ENCODE data around the gene SMC1A.
A peak's percentile ranks its signal among the peaks of the same experiment; 100 is the strongest.
"Not testable (repeated sequence)": the region's sequence is repeated elsewhere in the genome, so short reads cannot be mapped to it uniquely, and the experiment has no call there.

Gene SMC1A

DNA sequence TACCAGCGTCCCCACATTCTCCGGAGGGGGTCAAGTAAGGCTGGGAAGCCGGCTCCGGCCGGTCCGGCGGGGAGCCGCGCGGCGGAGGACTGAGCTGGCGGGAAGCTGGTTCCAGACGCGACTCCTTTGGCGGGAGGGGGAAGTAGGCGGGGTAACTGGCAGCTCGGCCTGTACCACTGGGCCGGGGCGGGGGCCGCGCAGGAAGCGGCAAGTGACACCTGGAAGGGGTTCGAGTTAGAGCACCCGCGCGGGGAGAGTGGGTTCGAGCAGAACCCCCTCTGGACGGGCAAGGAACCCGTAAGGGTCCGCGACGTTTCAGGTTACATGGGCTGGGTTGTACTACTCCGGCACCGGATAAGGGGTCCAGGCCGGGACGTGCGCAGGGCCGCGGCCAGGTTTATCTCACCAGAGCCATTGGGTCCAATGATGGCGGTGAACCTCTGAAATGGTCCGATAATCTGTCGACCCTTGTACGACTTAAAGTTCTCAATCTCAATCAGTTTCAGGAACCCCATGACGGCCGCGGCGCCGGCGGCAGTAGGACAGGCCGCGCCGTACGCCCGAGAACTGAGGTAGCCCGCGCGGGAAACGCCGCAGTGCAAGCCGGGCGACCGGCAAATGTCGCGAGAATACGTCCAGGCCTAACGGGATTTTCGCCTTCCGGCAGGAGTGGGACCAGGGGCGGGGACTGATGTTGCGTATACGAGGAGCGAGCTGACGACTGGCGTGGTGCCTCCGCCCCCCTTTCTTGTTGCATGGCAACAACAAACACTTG lies at the start of gene SMC1A:
SMC1A (minus strand) TSS at position 569 of the 775 bp plus-strand sequence; CDS start at position 515, 54 bp downstream.
- peak within 1 kb of the TSS; percentile 70 for H3K4me3 ChIP-seq (ENCODE audit: low read length)
- DNase-seq (ENCODE audit: low read depth) = peak; percentile 97
- no peak for TF ChIP-seq CTCF (IDR thresholded peaks at IDR 0.05; ENCODE audit: insufficient read depth, low read depth, low read length, missing control alignments)

- no peak for TF ChIP-seq CTCF (IDR thresholded peaks at IDR 0.05; ENCODE audit: insufficient read depth, low read depth, low read length, missing control alignments)
- no peak for DNase-seq (ENCODE audit: low read depth)
- no peak overlapping the region for H3K4me3 ChIP-seq (ENCODE audit: low read length)
These were observed 48.9 kb upstream of the SMC1A start for GRCh38 chrX:53471346-53471745.

DNA sequence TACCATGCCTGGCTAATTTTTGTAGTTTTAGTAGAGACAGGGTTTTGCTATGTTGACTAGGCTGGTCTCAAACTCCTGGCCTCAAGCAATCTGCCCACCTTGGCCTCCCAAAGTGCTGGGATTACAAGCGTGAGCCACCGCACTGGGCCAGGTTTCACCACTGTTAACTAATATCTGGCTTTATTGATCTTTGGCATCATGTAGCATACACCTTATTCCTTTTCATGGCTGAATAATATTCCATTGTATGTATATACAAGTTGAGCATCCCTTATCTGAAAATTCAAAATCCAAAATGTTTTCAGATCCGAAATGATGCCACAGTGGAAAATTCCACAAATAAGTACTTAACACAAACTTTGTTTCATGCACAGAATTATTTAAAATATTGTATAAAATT lies 46.2 kb upstream of the SMC1A start:
- not testable (repeated sequence) for H3K4me3 ChIP-seq (ENCODE audit: low read length); DNase-seq (ENCODE audit: low read depth)

GRCh38 chrX:53458082-53458481 lies 35.6 kb upstream of the SMC1A start:
- no peak overlapping the region for H3K4me3 ChIP-seq (ENCODE audit: low read length)
- DNase-seq (ENCODE audit: low read depth) = peak; percentile 6
- no peak for TF ChIP-seq CTCF (IDR thresholded peaks at IDR 0.05; ENCODE audit: insufficient read depth, low read depth, low read length, missing control alignments)

DNA sequence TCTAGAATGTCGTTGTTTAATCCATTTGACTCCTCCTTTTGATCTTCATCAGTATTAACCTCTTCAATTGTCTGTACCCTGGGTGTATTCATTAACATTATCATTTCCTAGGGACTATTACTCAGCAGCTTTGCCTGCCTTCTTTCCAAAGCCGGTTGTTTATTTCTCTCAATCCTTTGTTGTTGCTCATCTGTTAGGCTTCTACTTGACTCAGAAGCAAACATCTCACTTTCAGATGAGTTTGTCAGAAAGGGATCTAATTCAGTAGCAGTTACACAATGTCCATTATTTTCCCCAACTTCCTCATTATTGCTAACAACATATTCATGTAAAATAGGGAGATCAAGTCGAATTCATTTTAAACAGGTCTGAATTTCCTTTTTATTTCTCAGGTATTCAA lies 33.8 kb upstream of the SMC1A start:
- no peak for TF ChIP-seq CTCF (IDR thresholded peaks at IDR 0.05; ENCODE audit: insufficient read depth, low read depth, low read length, missing control alignments)
- H3K4me3 ChIP-seq (ENCODE audit: low read length) = no peak overlapping the region
- peak; percentile 78 for DNase-seq (ENCODE audit: low read depth)

DNA sequence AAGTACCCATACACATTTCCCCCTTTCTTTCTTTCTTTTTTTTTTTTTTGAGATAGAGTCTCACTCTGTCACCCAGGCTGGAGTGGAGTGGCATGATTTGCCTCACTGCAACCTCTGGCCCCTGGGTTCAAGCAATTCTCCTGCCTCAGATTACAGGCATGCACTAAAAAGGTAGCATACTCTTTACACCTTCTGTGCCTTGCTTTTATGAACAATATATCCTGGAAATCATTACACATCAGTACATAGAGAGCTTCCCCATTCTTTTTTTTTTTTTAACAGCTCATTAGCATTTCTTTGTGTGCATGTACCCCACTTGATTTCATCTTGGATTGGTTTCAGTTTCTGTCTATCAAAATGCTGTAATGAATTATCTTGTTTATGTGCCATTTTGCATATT lies 30.4 kb upstream of the SMC1A start:
- no peak for TF ChIP-seq CTCF (IDR thresholded peaks at IDR 0.05; ENCODE audit: insufficient read depth, low read depth, low read length, missing control alignments)
- no peak for DNase-seq (ENCODE audit: low read depth)
- no peak overlapping the region for H3K4me3 ChIP-seq (ENCODE audit: low read length)

- no peak for TF ChIP-seq CTCF (IDR thresholded peaks at IDR 0.05; ENCODE audit: insufficient read depth, low read depth, low read length, missing control alignments)
- DNase-seq (ENCODE audit: low read depth) = peak; percentile 41
- no peak overlapping the region for H3K4me3 ChIP-seq (ENCODE audit: low read length)
These were observed 27.2 kb upstream of the SMC1A start for GRCh38 chrX:53449632-53450031.

Measured in epithelial cell of esophagus (primary cell).